Heart left ventricle (tissue), 13 donors: Measurements from ENCODE around the gene RNF7.

ENCODE experiments used
- POLR2A ChIP-seq, 2 donors: fragments of 450-650 bp; IDR thresholded peaks; one replicate each; pipeline ENCODE4 v1.6.1; 2017; ENCODE audit warnings: antibody characterized with exemption in 2 of 2, mild to moderate bottlenecking in 2 of 2, moderate library complexity in 2 of 2
- TF ChIP-seq, protein P1 (sequence below), 12 donors: fragments of 200-600 bp; sonication (generic) in 4 of 12; IDR thresholded peaks; one replicate each; pipeline versions ENCODE4 v1.5.0 to v1.8.0; 2018 to 2022; ENCODE audit warnings: antibody characterized with exemption in 12 of 12, mild to moderate bottlenecking in 5 of 12
- donor health status: ischemic (EF 13 %, LVEDD 7.1; RV severe dilation, severe dysfunction).
- donor health status: DM: no; HTN: yes; CAD: no.
- donor health status: DM: no; HTN: no; CAD: no.
- donor health status: ischemic (EF 25% LVEDD 6.9; RV normal size, moderate dysfunction).
- donor health status: ischemic (EF 25% LVEDD 5.7; RV mildly dilated, moderate dysfunction).
- donor health status: ischemic (EF 35%, LVEDD 5.7; RV mildly dilated, moderate dysfunction).
- donor health status: nonischemic (EF 11% LVEDD 7.7; RV severe dilation, severe dysfunction).
- donor health status: DM: yes; HTN: yes; CAD: no.
- donor health status: PGD.
- donor health status: ischemic (EF 29% LVEDD 5.4; RV normal size, mild dysfunction).
- donor health status: nonischemic (EF 23%, LVEDD 6.1; RV moderate dilation, normal function).

DNA sequence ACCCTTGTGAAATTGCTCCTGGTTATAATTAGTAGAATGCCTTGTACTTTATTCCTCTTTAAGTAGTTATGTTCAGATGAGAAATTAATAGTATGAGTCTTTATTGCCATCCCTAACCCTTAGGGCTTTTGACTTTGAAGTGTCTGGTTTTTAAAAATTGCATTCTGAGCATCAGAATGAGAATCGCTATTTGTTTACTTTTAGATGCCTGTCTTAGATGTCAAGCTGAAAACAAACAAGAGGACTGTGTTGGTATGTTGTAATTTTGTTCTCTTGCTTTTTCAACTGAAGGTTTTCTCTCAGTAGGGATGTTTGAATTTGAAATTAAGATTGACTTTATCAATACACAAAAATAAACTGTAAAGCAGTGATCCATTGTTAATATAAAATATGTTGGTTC, 5.2 kb downstream of the RNF7 start:
- TF ChIP-seq, protein P1, sequence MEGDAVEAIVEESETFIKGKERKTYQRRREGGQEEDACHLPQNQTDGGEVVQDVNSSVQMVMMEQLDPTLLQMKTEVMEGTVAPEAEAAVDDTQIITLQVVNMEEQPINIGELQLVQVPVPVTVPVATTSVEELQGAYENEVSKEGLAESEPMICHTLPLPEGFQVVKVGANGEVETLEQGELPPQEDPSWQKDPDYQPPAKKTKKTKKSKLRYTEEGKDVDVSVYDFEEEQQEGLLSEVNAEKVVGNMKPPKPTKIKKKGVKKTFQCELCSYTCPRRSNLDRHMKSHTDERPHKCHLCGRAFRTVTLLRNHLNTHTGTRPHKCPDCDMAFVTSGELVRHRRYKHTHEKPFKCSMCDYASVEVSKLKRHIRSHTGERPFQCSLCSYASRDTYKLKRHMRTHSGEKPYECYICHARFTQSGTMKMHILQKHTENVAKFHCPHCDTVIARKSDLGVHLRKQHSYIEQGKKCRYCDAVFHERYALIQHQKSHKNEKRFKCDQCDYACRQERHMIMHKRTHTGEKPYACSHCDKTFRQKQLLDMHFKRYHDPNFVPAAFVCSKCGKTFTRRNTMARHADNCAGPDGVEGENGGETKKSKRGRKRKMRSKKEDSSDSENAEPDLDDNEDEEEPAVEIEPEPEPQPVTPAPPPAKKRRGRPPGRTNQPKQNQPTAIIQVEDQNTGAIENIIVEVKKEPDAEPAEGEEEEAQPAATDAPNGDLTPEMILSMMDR (IDR thresholded peaks at IDR 0.05) = no peak
- no peak for TF ChIP-seq POLR2A (IDR thresholded peaks at IDR 0.05)
